IMR-90 (cell line): ENCODE results near the gene ZNF236. TPM values are rescaled to one million over a fixed set of nuclear protein-coding genes. Genes with fewer than 3 reads are reported as not detected.
A peak's percentile ranks its signal among the peaks of the same experiment; 100 is the strongest.

Experiments
- ATAC-seq: fragments of 200-7000 bp; cut with Tn5 transposase; 2 replicates; pipeline ENCODE4 v1.9.1; 2020; ENCODE audit warnings: low read depth, mild to moderate bottlenecking, moderate library complexity
- BruUV-seq: library from RNA; stranded (reverse); fragments of 400-500 nt; replicated peaks from 2 replicates; lab custom pipeline; 2021; lab: Mats Ljungman, UMichigan
- CTCF ChIA-PET: fragments of 300-600 bp; formaldehyde crosslinking; extraction: SDS; loops from one replicate; lab custom pipeline; 2021; ENCODE audit warnings: antibody characterized with exemption; lab: Yijun Ruan, JAX
- POLR2A ChIA-PET: fragments of 300-600 bp; sonication (Branson Sonifier 250); formaldehyde crosslinking; loops from one replicate; lab custom pipeline; 2022; ENCODE audit warnings: antibody characterized with exemption; ENCODE audit not compliant: unreplicated experiment; lab: Charles Lee
- DNase-seq: peaks from one replicate; pipeline ENCODE4 v3.0.0; 2013
- H2AFZ ChIP-seq: replicated peaks from 2 replicates; pipeline ENCODE3; 2013; ENCODE audit warnings: low read length, mild to moderate bottlenecking; ENCODE audit not compliant: poor library complexity
- H2AK5ac ChIP-seq: 2 replicates; pipeline ENCODE4 v1.6.1; 2013; ENCODE audit warnings: low read depth, low read length, inconsistent platforms
- H2AK9ac ChIP-seq: replicated peaks from 2 replicates; pipeline ENCODE3; 2013; ENCODE audit warnings: mild to moderate bottlenecking, low read depth, low read length, moderate library complexity; ENCODE audit not compliant: poor library complexity
- H2BK120ac ChIP-seq: 2 replicates; pipeline ENCODE4 v1.6.1; 2013; ENCODE audit warnings: low read depth, low read length, inconsistent platforms
- H2BK15ac ChIP-seq: 3 replicates; pipeline ENCODE4 v1.6.1; 2013; ENCODE audit warnings: low read depth, low read length, inconsistent platforms
- H2BK20ac ChIP-seq: 2 replicates; pipeline ENCODE4 v1.6.1; 2013; ENCODE audit warnings: low read depth, mild to moderate bottlenecking, inconsistent platforms, low read length, moderate library complexity
- H2BK5ac ChIP-seq: 2 replicates; pipeline ENCODE4 v1.6.1; 2013; ENCODE audit warnings: mild to moderate bottlenecking, low read depth, low read length, inconsistent platforms; ENCODE audit not compliant: poor library complexity, severe bottlenecking
- H3K14ac ChIP-seq: replicated peaks from 2 replicates; pipeline ENCODE4 v1.6.1; 2013; ENCODE audit warnings: low read depth, low read length, inconsistent platforms
- H3K18ac ChIP-seq: 2 replicates; pipeline ENCODE4 v1.6.1; 2013; ENCODE audit warnings: low read depth, low read length, control low read depth
- H3K23ac ChIP-seq: 2 replicates; pipeline ENCODE4 v1.6.1; 2013; ENCODE audit warnings: low read depth, low read length, inconsistent platforms
- H3K27ac ChIP-seq: 2 replicates; pipeline ENCODE4 v1.5.1; 2013; ENCODE audit warnings: mild to moderate bottlenecking, control low read depth, low read length; ENCODE audit not compliant: insufficient read depth
- H3K27me3 ChIP-seq: 2 replicates; pipeline ENCODE4 v1.6.1; 2013; ENCODE audit warnings: low read length; ENCODE audit not compliant: control insufficient read depth, insufficient read depth
- H3K36me3 ChIP-seq: 2 replicates; pipeline ENCODE4 v1.6.1; 2013; ENCODE audit warnings: low read length, mixed read lengths; ENCODE audit not compliant: control insufficient read depth, insufficient read depth
- H3K4ac ChIP-seq: 2 replicates; pipeline ENCODE4 v1.6.1; 2013; ENCODE audit warnings: low read depth, low read length, inconsistent platforms
- H3K4me1 ChIP-seq: 2 replicates; pipeline ENCODE4 v1.6.1; 2013; ENCODE audit warnings: low read length, mixed read lengths; ENCODE audit not compliant: control insufficient read depth, insufficient read depth
- H3K4me2 ChIP-seq: 2 replicates; pipeline ENCODE4 v1.6.1; 2013; ENCODE audit warnings: low read depth, mild to moderate bottlenecking, control low read depth, low read length, moderate library complexity
- H3K4me3 ChIP-seq: 2 replicates; pipeline ENCODE4 v1.5.1; 2013; ENCODE audit warnings: low read depth, mild to moderate bottlenecking, control low read depth, low read length, moderate library complexity; ENCODE audit not compliant: insufficient read depth
- H3K56ac ChIP-seq: 2 replicates; pipeline ENCODE4 v1.6.1; 2013; ENCODE audit warnings: low read length, inconsistent platforms; ENCODE audit not compliant: insufficient read depth; ENCODE audit errors: extremely low read depth
- H3K79me1 ChIP-seq, 2 experiments: 2 replicates each; pipeline ENCODE4 v1.6.1; 2013; ENCODE audit warnings: low read length in 2 of 2, inconsistent platforms in 1 of 2, low read depth in 1 of 2
- H3K9ac ChIP-seq: 2 replicates; pipeline ENCODE4 v1.6.1; 2013; ENCODE audit warnings: low read depth, low read length, control low read depth
- H3K9me1 ChIP-seq: 2 replicates; pipeline ENCODE4 v1.6.1; 2013; ENCODE audit warnings: low read length, inconsistent platforms; ENCODE audit not compliant: insufficient read depth
- H3K9me3 ChIP-seq: 2 replicates; pipeline ENCODE4 v1.6.1; 2013; ENCODE audit warnings: low read length; ENCODE audit not compliant: control insufficient read depth, insufficient read depth
- H4K20me1 ChIP-seq: 2 replicates; pipeline ENCODE4 v1.6.1; 2013; ENCODE audit warnings: low read length, inconsistent platforms; ENCODE audit not compliant: insufficient read depth
- H4K5ac ChIP-seq: 2 replicates; pipeline ENCODE4 v1.6.1; 2013; ENCODE audit warnings: mild to moderate bottlenecking, low read depth, low read length, control low read depth
- H4K8ac ChIP-seq, 2 experiments: 2 replicates each; pipeline ENCODE4 v1.6.1; 2013; ENCODE audit warnings: low read depth in 2 of 2, low read length in 2 of 2, control low read depth in 1 of 2, inconsistent platforms in 1 of 2
- H4K91ac ChIP-seq: 2 replicates; pipeline ENCODE4 v1.6.1; 2013; ENCODE audit warnings: low read depth, low read length, inconsistent platforms; ENCODE audit not compliant: insufficient read depth
- CEBPB ChIP-seq: IDR thresholded peaks from 2 replicates; pipeline ENCODE4 v1.6.1; 2012; ENCODE audit warnings: low read depth, low read length, improper control_type of control experiment
- CHD1 ChIP-seq: IDR thresholded peaks from 2 replicates; pipeline ENCODE4 v1.6.1; 2012; ENCODE audit warnings: low read depth, low read length, improper control_type of control experiment
- CTCF ChIP-seq: conservative IDR thresholded peaks from 2 replicates; pipeline ENCODE4 v1.5.1; 2012; ENCODE audit warnings: mild to moderate bottlenecking, low read depth, low read length, improper control_type of control experiment
- ELK1 ChIP-seq: fragments of 150-350 bp; IDR thresholded peaks from 2 replicates; pipeline ENCODE4 v1.6.1; 2016; ENCODE audit warnings: low read depth, mild to moderate bottlenecking, low read length, moderate library complexity, borderline replicate concordance
- MAFK ChIP-seq: IDR thresholded peaks from 2 replicates; pipeline ENCODE4 v1.6.1; 2012; ENCODE audit warnings: low read depth, low read length, improper control_type of control experiment
- POLR2A ChIP-seq: IDR thresholded peaks from 2 replicates; pipeline ENCODE4 v1.6.1; 2012; ENCODE audit warnings: mild to moderate bottlenecking, low read depth, low read length
- SMC3 ChIP-seq: fragments of 150-350 bp; IDR thresholded peaks from 2 replicates; pipeline ENCODE4 v1.6.1; 2016; ENCODE audit warnings: low read depth, mild to moderate bottlenecking, antibody characterized with exemption, low read length, moderate library complexity
- WGBS, 2 experiments: methylation state at CpG; one replicate each; pipeline versions ENCODE4 v1.1.5 to v1.1.7; 2013; ENCODE audit warnings: missing lambda C conversion rate in 2 of 2; ENCODE audit not compliant: insufficient read length in 1 of 2; ENCODE audit errors: extremely low coverage in 2 of 2; 5-methylcytosine and 5-hydroxymethylcytosine counted together
- dilution Hi-C: fragments of 300-500 bp; cut with HindIII; formaldehyde crosslinking; loops from one replicate; pipeline ENCODE4 v1.14.3; 2018; ENCODE audit warnings: low sequenced_read_pairs; ENCODE audit not compliant: unreplicated experiment
- in situ Hi-C: fragments of 300-500 bp; cut with MboI; formaldehyde crosslinking; loops from 3 replicates; pipeline ENCODE4 v1.14.3; 2019; ENCODE audit warnings: low sequenced_read_pairs, inconsistent platforms, mixed read lengths
- intact Hi-C: fragments of 100-400 bp; cut with micrococcal nuclease; formaldehyde crosslinking; loops from 2 replicates; pipeline ENCODE4 v1.10.0; 2022
- polyA plus RNA-seq, 3 experiments: library from polyadenylated mRNA; depleted of rRNA; stranded (reverse); fragments of >200 nt; gene quantifications; 2 replicates each; pipeline ENCODE4 v1.2.3, GENCODE V29; 2012; ENCODE audit warnings: low replicate concordance in 1 of 3
- total RNA-seq: library from RNA; depleted of rRNA; stranded (reverse); fragments of >200 nt; gene quantifications from 2 replicates; pipeline ENCODE4 v1.2.3, GENCODE V29; 2012

The ZNF236 gene
- total and polyA plus RNA-seq, 2 of the 4 experiments (the other 2 are of a cell fraction) = 3.6 to 9.7 TPM

- Histone ChIP-seq H3K27ac (no peak overlapping the region), H3K56ac (no peak overlapping the region), H2BK20ac (no peak overlapping the region), H2AK5ac (no peak overlapping the region), H3K14ac (no peak overlapping the region; the same call in 1 of the 2 replicates), H3K36me3 (peaks cover 29% of the 10 kb centered on the region), H3K4me2 (no peak overlapping the region), H3K27me3 (no peaks in the 10 kb centered on the region), H3K18ac (no peak overlapping the region), H3K23ac (peak overlapping the region; percentile 35; the same call in 1 of the 2 replicates), H4K20me1 (no peaks in the 10 kb centered on the region), H2AK9ac (no peak overlapping the region), H3K4me1 (peaks cover 9% of the 10 kb centered on the region), H2AFZ (peak overlapping the region; percentile 40), H2BK15ac (no peak overlapping the region), H2BK120ac (no peak overlapping the region), H3K4ac (0 out of 2 replicates have a peak overlapping the region, but pooled peaks have one; percentile 13), H4K8ac (peak overlapping the region in 1 of 2 experiments; percentile 63; a peak in 1 of 4 replicates), H4K5ac (no peak overlapping the region), H4K91ac (no peak overlapping the region), H3K4me3 (no peak overlapping the region), H3K9ac (no peak overlapping the region), H3K9me1 (peaks cover 3% of the 10 kb centered on the region; the same call in 1 of the 2 replicates), H3K79me1 (peaks cover 0 to 7% of the 10 kb centered on the region in 2 experiments; a peak in 1 of 4 replicates), H2BK5ac (no peak overlapping the region), H3K9me3 (no peaks in the 10 kb centered on the region)
- 51% methylated on average over 5 of the region's 8 CpGs; no CpG with 5 or more reads in 1 of the 2 experiments for WGBS, 2 experiments
- ATAC-seq = no peak
- ChIA-PET CTCF (no interaction called here), POLR2A (no interaction called here)
- BruUV-seq = no TSS peak
- intact Hi-C loops = no loop called here
- in situ Hi-C loops = no loop called here
- peak; percentile 17 for DNase-seq
- dilution Hi-C loops = no loop called here
- TF ChIP-seq POLR2A (no peak), CHD1 (no peak), CEBPB (no peak), ELK1 (no peak), SMC3 (no peak), CTCF (no peak), MAFK (no peak)
Measured at GRCh38 chr18:76925501-76925900, 103.1 kb downstream of the ZNF236 start.
